Measurements from ENCODE around the gene AMBN.

AMBN gene

GRCh38 chr4:70575964-70576363 lies 16.1 kb upstream of the AMBN start:
- Histone ChIP-seq H3K9me3 (replicated peaks in 1 of 2; ENCODE audit: control insufficient read depth in 2 of 2, insufficient read depth in 1 of 2, low read depth in 1 of 2, low read length in 2 of 2) (no peaks in the 10 kb centered on the region), H3K27me3 (ENCODE audit: control insufficient read depth in 3 of 3, insufficient read depth in 3 of 3, low read depth in 1 of 3, low read length in 3 of 3) (no peaks in the 10 kb centered on the region), H3K4me3 (ENCODE audit: low read length in 2 of 2) (no peak overlapping the region)

GRCh38 chr4:70577220-70577927 lies 14.7 kb upstream of the AMBN start:
- H3K9me3 ChIP-seq (replicated peaks in 1 of 2; ENCODE audit: control insufficient read depth in 2 of 2, insufficient read depth in 1 of 2, low read depth in 1 of 2, low read length in 2 of 2), result no peaks in the 10 kb centered on the region
- no peak overlapping the region for H2BK120ac ChIP-seq (ENCODE audit: low read depth, low read length)
- H3K4me1 ChIP-seq (ENCODE audit: control insufficient read depth in 2 of 2, insufficient read depth in 1 of 2, low read depth in 1 of 2, low read length in 2 of 2), result no peaks in the 10 kb centered on the region
- DNase-seq (ENCODE audit: low spot score), result no peak
- WGBS, 2 donors (ENCODE audit: extremely low coverage in 2 of 2, insufficient read length in 2 of 2, insufficient replicate concordance in 1 of 2), result no CpG with 5 or more reads among the region's 6 CpGs
- no peak overlapping the region for H2BK5ac ChIP-seq (ENCODE audit: low read length)
- H3K36me3 ChIP-seq (replicated peaks in 1 of 2; ENCODE audit: control insufficient read depth in 2 of 2, insufficient read depth in 2 of 2, low read length in 2 of 2), result no peaks in the 10 kb centered on the region
- H3K27me3 ChIP-seq (ENCODE audit: control insufficient read depth in 3 of 3, insufficient read depth in 3 of 3, low read depth in 1 of 3, low read length in 3 of 3), result no peaks in the 10 kb centered on the region
- H4K8ac ChIP-seq (ENCODE audit: low read depth, low read length), result no peak overlapping the region
- H3K79me1 ChIP-seq (ENCODE audit: low read depth, low read length), result no peaks in the 10 kb centered on the region
- no peak overlapping the region for H3K18ac ChIP-seq (ENCODE audit: low read length)
- no peak overlapping the region for H3K4me2 ChIP-seq (ENCODE audit: insufficient read depth, low read length, poor library complexity, severe bottlenecking)
- H2BK12ac ChIP-seq (ENCODE audit: low read length), result no peak overlapping the region
- H3K14ac ChIP-seq (ENCODE audit: low read length), result no peak overlapping the region
- H3K4ac ChIP-seq (ENCODE audit: low read length), result no peak overlapping the region
- no peak overlapping the region for H2AFZ ChIP-seq (ENCODE audit: low read length)
- no peak overlapping the region for H2BK15ac ChIP-seq (ENCODE audit: low read length)
- H3K9ac ChIP-seq (ENCODE audit: low read depth, low read length, poor library complexity), result no peak overlapping the region
- H3K4me3 ChIP-seq (ENCODE audit: low read length in 2 of 2), result no peak overlapping the region
- no peak overlapping the region for H3K23ac ChIP-seq (ENCODE audit: low read depth, low read length, poor library complexity)
- H3K27ac ChIP-seq (replicated peaks; ENCODE audit: low read length), result no peak overlapping the region
- no peak overlapping the region for H2AK5ac ChIP-seq (ENCODE audit: low read depth, low read length)
- H4K91ac ChIP-seq (ENCODE audit: low read depth, low read length, poor library complexity), result no peak overlapping the region

More at GRCh38 chr4:70575964-70576363, 16.1 kb upstream of the AMBN start:
- Histone ChIP-seq H3K14ac (ENCODE audit: low read length) (no peak overlapping the region), H3K4me1 (ENCODE audit: control insufficient read depth in 2 of 2, insufficient read depth in 1 of 2, low read depth in 1 of 2, low read length in 2 of 2) (peaks cover 0 to 4% of the 10 kb centered on the region in 2 donors), H2BK15ac (ENCODE audit: low read length) (no peak overlapping the region), H2BK5ac (ENCODE audit: low read length) (no peak overlapping the region), H3K18ac (ENCODE audit: low read length) (no peak overlapping the region), H3K4me2 (ENCODE audit: insufficient read depth, low read length, poor library complexity, severe bottlenecking) (no peak overlapping the region), H4K8ac (ENCODE audit: low read depth, low read length) (no peak overlapping the region), H3K79me1 (ENCODE audit: low read depth, low read length) (no peaks in the 10 kb centered on the region), H3K9ac (ENCODE audit: low read depth, low read length, poor library complexity) (no peak overlapping the region), H3K4ac (ENCODE audit: low read length) (no peak overlapping the region), H2AFZ (ENCODE audit: low read length) (no peak overlapping the region), H2BK12ac (ENCODE audit: low read length) (no peak overlapping the region), H3K36me3 (replicated peaks in 1 of 2; ENCODE audit: control insufficient read depth in 2 of 2, insufficient read depth in 2 of 2, low read length in 2 of 2) (no peaks in the 10 kb centered on the region), H2AK5ac (ENCODE audit: low read depth, low read length) (no peak overlapping the region), H2BK120ac (ENCODE audit: low read depth, low read length) (no peak overlapping the region), H3K27ac (replicated peaks; ENCODE audit: low read length) (no peak overlapping the region), H3K23ac (ENCODE audit: low read depth, low read length, poor library complexity) (no peak overlapping the region), H4K91ac (ENCODE audit: low read depth, low read length, poor library complexity) (no peak overlapping the region)
- no peak for DNase-seq (ENCODE audit: low spot score)

- Histone ChIP-seq H2AFZ (ENCODE audit: low read length) (no peak overlapping the region), H3K4me2 (ENCODE audit: insufficient read depth, low read length, poor library complexity, severe bottlenecking) (no peak overlapping the region), H2BK15ac (ENCODE audit: low read length) (no peak overlapping the region), H4K91ac (ENCODE audit: low read depth, low read length, poor library complexity) (no peak overlapping the region), H3K18ac (ENCODE audit: low read length) (no peak overlapping the region), H2BK12ac (ENCODE audit: low read length) (no peak overlapping the region), H4K8ac (ENCODE audit: low read depth, low read length) (no peak overlapping the region), H3K4me3 (ENCODE audit: low read length in 2 of 2) (no peak overlapping the region), H2BK120ac (ENCODE audit: low read depth, low read length) (no peak overlapping the region), H2BK5ac (ENCODE audit: low read length) (no peak overlapping the region), H3K4me1 (ENCODE audit: control insufficient read depth in 2 of 2, insufficient read depth in 1 of 2, low read depth in 1 of 2, low read length in 2 of 2) (no peaks in the 10 kb centered on the region), H3K4ac (ENCODE audit: low read length) (no peak overlapping the region), H3K27me3 (ENCODE audit: control insufficient read depth in 3 of 3, insufficient read depth in 3 of 3, low read depth in 1 of 3, low read length in 3 of 3) (no peaks in the 10 kb centered on the region), H3K14ac (ENCODE audit: low read length) (no peak overlapping the region), H3K36me3 (replicated peaks in 1 of 2; ENCODE audit: control insufficient read depth in 2 of 2, insufficient read depth in 2 of 2, low read length in 2 of 2) (no peaks in the 10 kb centered on the region), H2AK5ac (ENCODE audit: low read depth, low read length) (no peak overlapping the region), H3K27ac (replicated peaks; ENCODE audit: low read length) (no peak overlapping the region), H3K23ac (ENCODE audit: low read depth, low read length, poor library complexity) (no peak overlapping the region), H3K9me3 (replicated peaks in 1 of 2; ENCODE audit: control insufficient read depth in 2 of 2, insufficient read depth in 1 of 2, low read depth in 1 of 2, low read length in 2 of 2) (no peaks in the 10 kb centered on the region), H3K79me1 (ENCODE audit: low read depth, low read length) (no peaks in the 10 kb centered on the region), H3K9ac (ENCODE audit: low read depth, low read length, poor library complexity) (no peak overlapping the region)
- no peak for DNase-seq (ENCODE audit: low spot score)
- WGBS, 2 donors (ENCODE audit: extremely low coverage in 2 of 2, insufficient read length in 2 of 2, insufficient replicate concordance in 1 of 2), result 100% methylated on average over 1 of the region's 2 CpGs; no CpG with 5 or more reads in 1 of the 2 donors
Measured at GRCh38 chr4:70581980-70582379, 10.1 kb upstream of the AMBN start.

GRCh38 chr4:70583952-70584834 lies 7.9 kb upstream of the AMBN start:
- Histone ChIP-seq H3K4me2 (ENCODE audit: insufficient read depth, low read length, poor library complexity, severe bottlenecking) (no peak overlapping the region), H3K79me1 (ENCODE audit: low read depth, low read length) (no peaks in the 10 kb centered on the region)

More at GRCh38 chr4:70583952-70584834, 7.9 kb upstream of the AMBN start:
- H3K4ac ChIP-seq (ENCODE audit: low read length), result no peak overlapping the region
- no peak overlapping the region for H2BK12ac ChIP-seq (ENCODE audit: low read length)
- no peak overlapping the region for H2BK15ac ChIP-seq (ENCODE audit: low read length)
- H3K36me3 ChIP-seq (replicated peaks in 1 of 2; ENCODE audit: control insufficient read depth in 2 of 2, insufficient read depth in 2 of 2, low read length in 2 of 2), result no peaks in the 10 kb centered on the region
- no peak for DNase-seq (ENCODE audit: low spot score)
- no peaks in the 10 kb centered on the region for H3K27me3 ChIP-seq (ENCODE audit: control insufficient read depth in 3 of 3, insufficient read depth in 3 of 3, low read depth in 1 of 3, low read length in 3 of 3)
- H2BK120ac ChIP-seq (ENCODE audit: low read depth, low read length), result no peak overlapping the region
- no peak overlapping the region for H3K23ac ChIP-seq (ENCODE audit: low read depth, low read length, poor library complexity)
- no peak overlapping the region for H4K8ac ChIP-seq (ENCODE audit: low read depth, low read length)
- no peak overlapping the region for H3K18ac ChIP-seq (ENCODE audit: low read length)
- no peak overlapping the region for H2AK5ac ChIP-seq (ENCODE audit: low read depth, low read length)
- H3K4me3 ChIP-seq (ENCODE audit: low read length in 2 of 2), result no peak overlapping the region
- H3K27ac ChIP-seq (replicated peaks; ENCODE audit: low read length), result no peak overlapping the region
- no peak overlapping the region for H2AFZ ChIP-seq (ENCODE audit: low read length)
- H3K4me1 ChIP-seq (ENCODE audit: control insufficient read depth in 2 of 2, insufficient read depth in 1 of 2, low read depth in 1 of 2, low read length in 2 of 2), result no peaks in the 10 kb centered on the region
- WGBS, 2 donors (ENCODE audit: extremely low coverage in 2 of 2, insufficient read length in 2 of 2, insufficient replicate concordance in 1 of 2), result no CpG with 5 or more reads among the region's 9 CpGs
- H2BK5ac ChIP-seq (ENCODE audit: low read length), result no peak overlapping the region
- H3K9ac ChIP-seq (ENCODE audit: low read depth, low read length, poor library complexity), result no peak overlapping the region
- no peaks in the 10 kb centered on the region for H3K9me3 ChIP-seq (replicated peaks in 1 of 2; ENCODE audit: control insufficient read depth in 2 of 2, insufficient read depth in 1 of 2, low read depth in 1 of 2, low read length in 2 of 2)
- no peak overlapping the region for H4K91ac ChIP-seq (ENCODE audit: low read depth, low read length, poor library complexity)
- no peak overlapping the region for H3K14ac ChIP-seq (ENCODE audit: low read length)

Data from neuronal stem cell (in vitro differentiated cells).